SU-DHL-6 (cell line): ENCODE measurements around the gene NACAD.

ENCODE experiments used
- H2AFZ ChIP-seq: fragments of 200-600 bp; sonication (generic); 2 replicates; pipeline ENCODE4 v1.6.1; 2014; ENCODE audit warnings: low read depth, mild to moderate bottlenecking, moderate library complexity, mixed read lengths, antibody characterized with exemption, low read length; ENCODE audit not compliant: severe bottlenecking
- H3F3A ChIP-seq: fragments of 200-600 bp; shearing (Covaris generic); 2 replicates; pipeline ENCODE4 v1.6.0; 2016; ENCODE audit warnings: antibody characterized with exemption, mild to moderate bottlenecking; ENCODE audit not compliant: insufficient read depth
- H3K27ac ChIP-seq: fragments of 200-600 bp; sonication (generic); 2 replicates; pipeline ENCODE4 v1.5.1; 2016; ENCODE audit warnings: low read depth, mild to moderate bottlenecking, low read length, moderate library complexity, mixed read lengths
- H3K27me3 ChIP-seq: fragments of 200-600 bp; sonication (generic), shearing (Covaris generic); 2 replicates; pipeline ENCODE4 v1.6.0; 2014; ENCODE audit warnings: mild to moderate bottlenecking, low read length
- H3K36me3 ChIP-seq: fragments of 200-600 bp; sonication (generic); 2 replicates; pipeline ENCODE4 v1.6.1; 2014; ENCODE audit warnings: mild to moderate bottlenecking, low read length, mixed read lengths
- H3K4me2 ChIP-seq: fragments of 300-600, 200-600 bp; shearing (Covaris generic), sonication (generic); 2 replicates; pipeline ENCODE4 v1.6.0; 2014; ENCODE audit warnings: low read length, low read depth, mild to moderate bottlenecking; ENCODE audit not compliant: poor library complexity, severe bottlenecking
- H3K4me3 ChIP-seq: fragments of 200-600 bp; sonication (generic); 2 replicates; pipeline ENCODE4 v1.5.1; 2014; ENCODE audit warnings: antibody characterized with exemption, low read length, mild to moderate bottlenecking, mixed read lengths; ENCODE audit not compliant: insufficient read depth, poor library complexity, severe bottlenecking
- H3K79me2 ChIP-seq: fragments of 200-600 bp; sonication (generic); 2 replicates; pipeline ENCODE4 v1.6.1; 2014; ENCODE audit warnings: mild to moderate bottlenecking, low read length, moderate library complexity; ENCODE audit not compliant: insufficient read depth
- H3K9ac ChIP-seq: fragments of 200-600 bp; sonication (generic); 2 replicates; pipeline ENCODE4 v1.7.0; 2014; ENCODE audit warnings: mild to moderate bottlenecking, low read length
- H3K9me2 ChIP-seq: fragments of 200-600 bp; sonication (generic); replicated peaks from 2 replicates; pipeline ENCODE4 v1.6.1; 2014; ENCODE audit warnings: low read length; ENCODE audit not compliant: insufficient read depth
- H3K9me3 ChIP-seq: fragments of 200-600 bp; sonication (generic); 2 replicates; pipeline ENCODE4 v1.6.1; 2014; ENCODE audit warnings: low read length, mixed read lengths; ENCODE audit not compliant: insufficient read depth
- H4K20me1 ChIP-seq: fragments of 200-600 bp; sonication (generic); 2 replicates; pipeline ENCODE4 v1.6.1; 2014; ENCODE audit warnings: low read depth, mild to moderate bottlenecking, antibody characterized with exemption, low read length, moderate library complexity, mixed read lengths
- CTCF ChIP-seq: fragments of 200-600 bp; sonication (generic); IDR thresholded peaks from one replicate; pipeline ENCODE4 v1.5.1; 2017; ENCODE audit warnings: antibody characterized with exemption, mild to moderate bottlenecking, low read length, moderate library complexity; ENCODE audit not compliant: insufficient read depth, poor library complexity, severe bottlenecking
- EZH2phosphoT487 ChIP-seq: fragments of 200-600 bp; sonication (generic), shearing (Covaris generic); conservative IDR thresholded peaks from 2 replicates; pipeline ENCODE4 v1.6.1; 2018; ENCODE audit warnings: mild to moderate bottlenecking, antibody characterized with exemption, low read length, moderate library complexity, mixed read lengths

The NACAD gene

GRCh38 chr7:45053401-45053800 is 35.4 kb downstream of the NACAD start:
- Histone ChIP-seq H3K4me3 (no peak overlapping the region), H3K36me3 (peaks cover 26% of the 10 kb centered on the region), H3K4me2 (no peak overlapping the region), H3F3A (0 out of 2 replicates have a peak, but pooled peaks cover 3% of the 10 kb centered on the region), H3K9me3 (no peaks in the 10 kb centered on the region), H3K9me2 (no peaks in the 10 kb centered on the region), H3K27ac (no peak overlapping the region), H4K20me1 (peaks cover 30% of the 10 kb centered on the region), H3K9ac (no peak overlapping the region), H3K79me2 (peaks cover 88% of the 10 kb centered on the region), H3K27me3 (no peaks in the 10 kb centered on the region), H2AFZ (no peak overlapping the region)
- no peak for TF ChIP-seq EZH2phosphoT487
- TF ChIP-seq CTCF, result no peak

- H3K79me2 ChIP-seq, result peaks cover 82% of the 10 kb centered on the region
- no peak overlapping the region for H3K4me2 ChIP-seq
- H3K9me2 ChIP-seq, result no peaks in the 10 kb centered on the region
- H4K20me1 ChIP-seq, result peaks cover 29% of the 10 kb centered on the region
- no peak overlapping the region for H3K27ac ChIP-seq
- no peaks in the 10 kb centered on the region for H3K9me3 ChIP-seq
- H3K4me3 ChIP-seq, result no peak overlapping the region
- peaks cover 12% of the 10 kb centered on the region; the same call in 1 of the 2 replicates for H3F3A ChIP-seq
- no peaks in the 10 kb centered on the region for H3K27me3 ChIP-seq
- TF ChIP-seq CTCF (no peak), EZH2phosphoT487 (no peak)
- H2AFZ ChIP-seq, result no peak overlapping the region
- H3K9ac ChIP-seq, result no peak overlapping the region
- H3K36me3 ChIP-seq, result peaks cover 38% of the 10 kb centered on the region
Measured at GRCh38 chr7:45052011-45052410, 36.8 kb downstream of the NACAD start.

GRCh38 chr7:45050198-45050597 is 38.6 kb downstream of the NACAD start:
- Histone ChIP-seq H3K4me2 (no peak overlapping the region), H3K79me2 (peaks cover 77% of the 10 kb centered on the region), H3K27me3 (no peaks in the 10 kb centered on the region), H3K9me2 (no peaks in the 10 kb centered on the region), H3K9ac (no peak overlapping the region), H2AFZ (no peak overlapping the region), H4K20me1 (peaks cover 19% of the 10 kb centered on the region; the same call in 1 of the 2 replicates), H3K36me3 (peaks cover 47% of the 10 kb centered on the region), H3K4me3 (no peak overlapping the region), H3F3A (peaks cover 25% of the 10 kb centered on the region), H3K9me3 (no peaks in the 10 kb centered on the region), H3K27ac (no peak overlapping the region)
- TF ChIP-seq EZH2phosphoT487 (no peak), CTCF (no peak)
